ENCODE measurements around the gene ABCA1. TPM values are rescaled to one million over a fixed set of nuclear protein-coding genes. Genes with fewer than 3 reads are reported as not detected.

Gene ABCA1
- total RNA-seq, 4 donors from 2014 or later, result 4.9 to 23.8 (median 21.5) TPM

- Histone ChIP-seq H3K9me3 (no peaks in the 10 kb centered on the region), H3K27me3 (no peaks in the 10 kb centered on the region), H3K36me3 (peaks cover 2 to 92% of the 10 kb centered on the region in 2 donors), H3K4me1 (peaks cover 0 to 6% of the 10 kb centered on the region in 2 donors), H3K4me3 (no peak overlapping the region), H3K27ac (peak overlapping the region in 1 of 4 donors; percentile 19)
- no peak for DNase-seq
- TF ChIP-seq CTCF (IDR thresholded peaks at IDR 0.05 in 4 of 5, conservative IDR thresholded peaks at IDR 0.05 in 1 of 5), result no peak
- TF ChIP-seq POLR2A (IDR thresholded peaks at IDR 0.05), result no peak
- in situ Hi-C loops (cut with MboI; ENCODE audit: low sequenced_read_pairs in 4 of 4) (no loop called here), intact Hi-C loops (cut with DNase I; ENCODE audit: low total_unique reads) (no loop called here)
- no peak for ATAC-seq
Observed at GRCh38 chr9:104815851-104816565, 111.9 kb downstream of the ABCA1 start.

- DNase-seq, result peak; percentile 81 to 93
- Histone ChIP-seq H3K27ac (peak overlapping the region; percentile 75 to 87 (median 84)), H3K9me3 (no peaks in the 10 kb centered on the region), H3K27me3 (no peaks in the 10 kb centered on the region), H3K4me1 (peaks cover 2 to 14% of the 10 kb centered on the region in 2 donors), H3K4me3 (peak overlapping the region in 1 of 4 donors; percentile 8), H3K36me3 (peaks cover 0 to 64% of the 10 kb centered on the region in 2 donors)
- intact Hi-C loops (cut with DNase I; ENCODE audit: low total_unique reads), result loop anchor here (2.0 kb wide), 1 partner anchor 16 kb away; no protein-coding TSS in a partner anchor
- in situ Hi-C loops (cut with MboI; ENCODE audit: low sequenced_read_pairs in 4 of 4), result no loop called here
- peak; percentile 95 to 96 for ATAC-seq
- TF ChIP-seq POLR2A (IDR thresholded peaks at IDR 0.05), result no peak
- no peak for TF ChIP-seq CTCF (IDR thresholded peaks at IDR 0.05 in 4 of 5, conservative IDR thresholded peaks at IDR 0.05 in 1 of 5)
Observed at GRCh38 chr9:104810421-104811339, 117.3 kb downstream of the ABCA1 start.

GRCh38 chr9:104808035-104808614 lies 119.8 kb downstream of the ABCA1 start:
- TF ChIP-seq CTCF (IDR thresholded peaks at IDR 0.05 in 4 of 5, conservative IDR thresholded peaks at IDR 0.05 in 1 of 5) (peak in 2 of 5 experiments; percentile 25), POLR2A (IDR thresholded peaks at IDR 0.05) (no peak)
- Histone ChIP-seq H3K27ac (peak overlapping the region; percentile 45 to 84 (median 79)), H3K27me3 (no peaks in the 10 kb centered on the region), H3K4me3 (no peak overlapping the region), H3K9me3 (no peaks in the 10 kb centered on the region), H3K36me3 (peaks cover 0 to 64% of the 10 kb centered on the region in 2 donors), H3K4me1 (peaks cover 2 to 14% of the 10 kb centered on the region in 2 donors)
- ATAC-seq (no peak), DNase-seq (no peak)
- intact Hi-C loops (cut with DNase I; ENCODE audit: low total_unique reads) (no loop called here), in situ Hi-C loops (cut with MboI; ENCODE audit: low sequenced_read_pairs in 4 of 4) (no loop called here)

- Histone ChIP-seq H3K9me3 (no peaks in the 10 kb centered on the region), H3K4me1 (peaks cover 0 to 4% of the 10 kb centered on the region in 2 donors), H3K36me3 (peaks cover 3 to 78% of the 10 kb centered on the region in 2 donors), H3K4me3 (no peak overlapping the region), H3K27ac (peak overlapping the region in 3 of 4 donors; percentile 7 to 32 (median 11)), H3K27me3 (no peaks in the 10 kb centered on the region)
- ATAC-seq (no peak), DNase-seq (no peak)
- in situ Hi-C loops (cut with MboI; ENCODE audit: low sequenced_read_pairs in 4 of 4) (no loop called here), intact Hi-C loops (cut with DNase I; ENCODE audit: low total_unique reads) (no loop called here)
- TF ChIP-seq POLR2A (IDR thresholded peaks at IDR 0.05), result no peak
- TF ChIP-seq CTCF (IDR thresholded peaks at IDR 0.05 in 4 of 5, conservative IDR thresholded peaks at IDR 0.05 in 1 of 5), result no peak
Observed at GRCh38 chr9:104805441-104805840, 122.5 kb downstream of the ABCA1 start.
